ENCODE results near the gene MFRP.

Gene MFRP

DNA sequence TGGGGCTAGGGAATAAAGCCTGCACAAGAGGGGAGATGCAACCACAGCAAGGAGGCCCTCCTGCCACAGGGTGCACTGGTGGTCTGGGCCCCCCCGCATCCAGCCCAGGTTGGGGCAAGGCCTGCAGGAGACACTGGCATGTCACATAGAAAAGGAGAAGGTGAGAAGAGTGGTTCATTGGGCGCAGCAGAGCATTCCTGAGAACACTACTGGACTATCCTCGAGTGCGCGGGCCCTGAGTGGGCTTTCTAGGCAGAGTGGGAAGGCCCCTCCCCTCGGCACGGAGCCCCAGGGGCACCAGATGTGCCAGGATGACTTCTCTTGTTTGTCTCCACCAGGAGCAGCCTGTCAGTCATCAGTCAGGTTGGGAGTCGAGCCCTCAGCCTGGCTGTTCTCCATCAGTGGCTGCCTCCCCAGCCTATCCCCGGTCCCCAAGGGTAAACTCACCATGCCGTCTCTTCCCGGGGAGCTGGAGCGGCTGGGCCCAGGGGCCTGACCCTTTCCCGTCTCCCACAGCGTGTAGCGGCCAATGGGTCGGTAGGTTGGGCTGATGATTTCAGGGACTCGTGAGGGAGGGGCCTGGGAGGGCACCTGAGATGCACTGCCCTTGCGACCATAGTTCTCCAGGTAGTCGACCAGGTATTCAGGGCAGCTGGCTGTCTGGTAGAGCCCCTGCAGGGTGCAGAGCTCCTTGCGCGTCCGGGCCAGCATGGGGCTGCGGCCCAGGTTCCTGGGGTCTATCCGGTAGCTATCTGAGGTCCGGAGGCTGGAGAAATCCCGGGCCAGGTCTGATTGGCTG lies 26.0 kb upstream of the MFRP start:
- no peak for DNase-seq

DNA sequence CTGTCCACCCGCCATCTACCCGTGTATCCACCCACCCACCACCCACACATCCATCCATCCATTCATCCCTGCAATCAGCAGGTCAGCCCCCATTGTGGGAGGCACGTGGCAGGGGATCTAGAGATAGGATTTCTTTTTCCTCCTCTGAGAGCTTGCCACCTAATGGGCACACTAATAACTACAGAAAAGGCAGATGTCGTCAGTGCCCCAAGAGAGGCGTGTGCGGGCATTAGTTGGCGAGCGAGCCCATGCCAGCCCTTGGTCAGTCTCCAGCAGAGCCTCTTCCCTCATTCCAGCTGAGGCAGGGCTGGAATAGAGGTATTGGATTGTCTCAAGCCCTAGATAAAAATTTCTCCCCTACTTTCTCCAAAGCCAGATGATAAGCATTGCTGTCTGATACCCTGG lies 25.3 kb upstream of the MFRP start:
- no peak for DNase-seq

DNA sequence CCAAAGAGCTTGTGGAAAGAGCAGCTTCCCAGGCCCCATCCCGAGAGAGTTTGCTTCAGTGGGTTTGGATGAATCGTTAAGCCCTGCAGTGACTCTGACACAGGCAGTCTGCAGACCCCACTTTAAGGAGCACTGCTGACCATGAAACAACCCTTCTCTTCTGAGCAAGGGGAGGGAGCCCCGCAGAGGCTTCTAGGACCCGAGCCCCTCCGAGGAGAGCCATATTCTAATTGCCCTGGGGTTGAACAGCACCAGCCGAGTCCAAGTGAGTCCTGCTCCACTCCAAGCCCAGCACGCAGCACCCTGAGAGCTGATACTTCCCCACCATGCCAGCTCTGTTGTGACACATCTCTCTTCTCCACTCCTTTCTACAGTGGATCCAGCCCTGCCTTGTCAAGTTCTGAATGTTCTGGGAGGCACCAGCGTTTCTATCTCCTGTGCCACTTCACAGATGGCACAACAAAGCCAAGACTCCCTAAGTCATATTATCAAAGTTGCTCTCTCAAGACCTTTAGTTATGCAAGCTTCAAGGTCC lies 24.6 kb upstream of the MFRP start:
- no peak for DNase-seq

DNA sequence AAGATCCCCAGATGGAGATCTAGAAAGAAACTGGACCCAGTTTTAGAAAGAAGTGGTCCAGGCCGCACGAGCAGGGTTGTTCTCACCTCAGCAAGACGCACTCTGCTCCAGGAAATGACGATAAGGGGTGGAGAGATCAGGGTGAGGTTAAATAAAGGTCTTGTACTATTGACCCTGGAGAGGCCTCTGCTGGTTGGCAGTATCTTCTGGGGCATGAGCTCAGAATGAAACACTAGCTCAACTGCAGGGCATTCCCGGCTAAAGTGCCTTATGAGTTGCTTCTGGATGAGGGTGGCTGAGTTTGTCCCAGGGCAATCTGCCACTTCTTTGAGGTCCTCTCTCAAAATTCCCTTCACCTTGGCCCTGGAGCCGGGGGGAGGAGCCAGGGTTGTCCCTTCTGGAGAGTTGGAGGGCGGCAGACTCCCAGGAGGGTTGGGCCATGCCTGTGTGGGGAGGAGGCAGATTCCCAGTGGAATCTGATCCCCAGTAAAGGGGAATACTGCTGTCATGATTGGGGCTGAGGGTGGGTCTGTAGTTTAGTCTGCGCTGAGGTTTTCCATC lies 24.1 kb upstream of the MFRP start:
- DNase-seq = no peak

GRCh38 chr11:119369132-119369925 lies 22.8 kb upstream of the MFRP start:
- no peak for DNase-seq

GRCh38 chr11:119368121-119369034 lies 21.9 kb upstream of the MFRP start:
- no peak for DNase-seq

GRCh38 chr11:119367661-119368120 lies 21.2 kb upstream of the MFRP start:
- no peak for DNase-seq

GRCh38 chr11:119366690-119367620 lies 20.4 kb upstream of the MFRP start:
- DNase-seq = no peak

DNA sequence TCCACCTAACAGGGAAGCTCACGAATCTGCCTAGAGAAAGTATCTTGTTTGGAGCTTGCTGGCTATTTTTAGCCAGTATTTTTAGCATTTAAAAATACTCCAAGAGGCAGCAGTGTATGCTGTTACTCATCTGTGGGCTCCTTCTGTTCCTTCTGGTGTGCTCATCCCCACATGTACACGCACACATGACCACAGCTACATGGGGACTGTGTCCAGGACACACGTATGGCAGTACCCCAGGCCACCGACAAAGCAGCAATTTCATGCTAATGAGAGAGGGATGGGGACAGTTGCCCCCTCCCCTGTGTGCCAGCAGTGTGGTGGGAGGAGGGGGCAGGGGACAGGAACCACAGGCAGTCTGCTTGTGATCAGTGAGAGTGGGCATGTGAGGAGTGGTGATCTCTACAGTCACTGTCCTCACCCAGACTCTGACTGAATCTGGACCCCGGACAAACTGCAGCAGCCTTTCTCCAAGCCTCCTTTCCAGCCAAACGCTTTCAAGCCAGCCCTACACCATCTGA lies 18.6 kb upstream of the MFRP start:
- DNase-seq = no peak

DNA sequence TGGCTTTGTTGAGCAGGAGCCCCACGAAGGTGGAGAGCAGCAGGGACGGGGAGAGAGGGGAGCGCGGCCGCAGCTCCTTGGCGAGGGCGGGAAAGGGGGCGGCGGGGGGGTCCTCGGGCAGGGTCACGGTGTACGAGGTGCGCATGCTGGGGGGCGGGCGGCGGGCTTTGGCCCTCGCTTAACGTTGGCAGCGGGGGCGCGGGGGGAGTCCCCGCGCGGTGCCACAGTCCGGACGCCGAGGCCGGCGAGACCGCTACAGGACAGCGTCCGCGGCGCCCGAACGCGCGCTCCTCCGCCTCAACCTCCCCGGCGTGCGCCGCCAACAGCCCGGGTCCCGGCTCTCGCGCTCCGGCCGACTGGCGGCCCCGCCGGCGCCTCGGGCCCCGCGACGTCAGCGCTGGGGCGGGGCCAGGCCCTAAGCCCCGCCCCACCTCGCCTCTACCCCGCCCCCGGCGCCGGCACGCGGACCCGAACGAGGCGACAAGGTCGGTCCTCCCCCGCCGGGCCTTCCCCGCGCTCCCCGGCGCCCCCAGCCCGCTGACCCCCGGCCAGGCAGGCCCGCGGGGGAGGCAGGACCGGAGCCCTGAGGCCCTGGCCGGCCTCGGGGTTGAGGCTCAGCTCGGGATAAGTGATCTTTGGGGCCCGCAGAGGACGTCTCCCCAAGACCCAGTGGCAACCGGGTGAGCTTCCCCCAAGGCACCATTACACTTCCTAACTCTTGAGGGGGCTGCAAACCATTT lies 17.5 kb upstream of the MFRP start:
- DNase-seq = peak; percentile 15

DNA sequence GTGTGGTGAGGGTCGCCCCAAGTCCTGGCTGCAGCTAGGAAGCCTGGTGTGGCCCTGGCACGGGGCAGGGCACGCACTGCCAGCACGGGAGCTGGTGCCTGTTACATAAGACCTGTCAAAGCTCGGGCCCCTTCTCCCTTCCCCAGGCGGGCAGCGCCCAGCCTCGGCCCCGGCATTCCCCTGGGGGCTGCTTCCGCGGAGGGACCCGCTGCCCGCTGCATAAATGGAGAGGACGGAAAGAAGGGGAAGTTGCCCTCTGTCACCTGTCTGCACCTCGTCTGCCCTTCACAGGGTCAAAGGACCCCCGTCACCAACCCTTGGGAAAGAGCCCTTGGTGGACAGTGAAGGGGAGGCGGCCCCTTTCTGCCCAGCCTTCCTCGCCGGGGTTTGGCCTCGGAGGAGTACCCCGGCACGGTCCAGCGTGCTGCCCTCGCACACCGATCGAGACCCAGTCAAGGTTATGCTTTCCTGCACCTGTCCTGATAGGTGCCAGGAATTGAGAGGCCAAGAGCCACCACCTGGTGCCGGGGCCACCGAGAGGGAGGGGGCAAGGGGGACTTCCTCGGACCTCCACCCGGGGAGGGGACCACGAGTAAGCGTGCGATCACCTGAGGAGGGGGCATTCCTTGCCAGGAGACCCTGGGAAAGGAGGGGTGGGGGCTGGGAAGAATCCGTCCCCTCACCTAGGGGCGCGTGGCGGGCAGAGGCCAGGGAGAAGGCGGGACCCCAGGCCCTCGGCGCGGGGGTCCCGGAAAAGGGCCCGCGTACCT lies 16.8 kb upstream of the MFRP start:
- no peak for DNase-seq

DNA sequence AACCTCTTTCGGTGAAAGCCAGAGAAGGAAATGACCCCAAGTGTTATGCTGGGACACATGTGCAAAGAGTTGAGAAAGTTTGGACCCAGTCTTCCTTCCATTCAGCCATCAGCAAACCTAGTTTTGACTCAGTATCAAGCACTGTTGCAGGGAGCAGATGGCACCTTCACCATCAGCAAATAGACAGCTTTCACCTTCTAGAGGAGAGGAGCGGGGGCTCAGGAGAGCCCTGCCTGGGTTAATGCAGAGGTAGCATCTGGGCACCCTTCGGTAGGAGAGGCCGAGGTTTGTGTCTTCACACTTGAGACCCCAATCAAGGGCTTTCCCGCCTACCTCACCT lies 16.2 kb upstream of the MFRP start:
- DNase-seq = no peak

GRCh38 chr11:119361941-119362725 lies 15.6 kb upstream of the MFRP start:
- DNase-seq = no peak

DNA sequence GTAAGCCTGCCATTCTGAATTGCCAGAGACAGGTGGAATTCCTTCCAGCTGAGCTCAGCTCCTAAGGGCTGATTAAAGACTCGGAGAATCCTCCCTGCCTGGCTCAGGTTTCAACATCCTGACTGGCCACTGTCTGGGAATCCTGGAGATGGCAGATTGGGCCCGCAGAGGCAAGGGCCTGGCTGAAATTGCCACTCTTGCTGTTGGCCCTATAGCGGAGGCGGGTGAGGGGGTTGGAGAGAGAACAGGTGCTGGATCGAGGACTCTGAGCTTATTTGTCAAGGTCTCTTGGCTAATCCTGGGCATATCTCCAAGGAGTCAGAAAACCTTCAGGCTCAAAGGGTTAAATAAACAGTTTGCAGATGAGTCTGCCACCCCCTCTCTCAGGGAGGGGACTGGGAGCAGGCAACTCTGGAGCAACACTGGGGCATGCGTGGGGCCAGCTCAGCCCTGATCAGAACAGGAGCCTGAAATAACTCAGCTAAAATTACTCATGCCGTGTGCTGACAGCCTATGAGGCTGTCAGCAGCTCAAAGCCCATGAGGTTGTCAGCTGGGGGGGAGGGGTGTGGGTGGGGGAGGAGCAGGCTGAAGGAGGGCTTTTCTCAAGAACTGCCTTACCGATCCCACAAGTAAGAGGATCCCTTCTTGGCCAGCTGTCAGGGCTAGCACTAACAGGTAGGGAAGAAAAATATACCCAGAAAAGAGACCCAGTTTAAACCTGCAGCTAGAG lies 14.7 kb upstream of the MFRP start:
- peak; percentile 57 for DNase-seq

GRCh38 chr11:119359365-119360214 lies 13.1 kb upstream of the MFRP start:
- DNase-seq = no peak

- no peak for DNase-seq
Observed at GRCh38 chr11:119357074-119357473, 10.6 kb upstream of the MFRP start.

Data from stimulated activated naive CD4-positive, alpha-beta T cell treated with Interleukin-2 at 50 U/mL for 16 hours (primary cell).